Transverse colon (tissue), 4 donors: ENCODE data around the gene MS4A6E. TPM values are rescaled to one million over a fixed set of nuclear protein-coding genes. Genes with fewer than 3 reads are reported as not detected.

ENCODE experiments used
- total RNA-seq, 4 donors: library from RNA; depleted of rRNA; stranded (reverse); fragments of >200 nt; gene quantifications; one replicate each; pipeline ENCODE4 v1.1.0, GENCODE V29; 2016

MS4A6E gene
- total RNA-seq, 4 donors from 2014 or later: not detected

Other genes starting within 250 kb of the MS4A6E start
- gene MS4A2, start 238.6 kb upstream of the MS4A6E start, total RNA-seq: 1 to 10 TPM in 1 of 4 donors, under 1 TPM in 1, not detected in 2; 0.14 to 2.2 TPM
- gene MS4A6A, start 144.2 kb upstream of the MS4A6E start, total RNA-seq: 10 to 100 TPM in 2 of 4 donors, 1 to 10 TPM in 1, under 1 TPM in 1; 0.75 to 54.3 (median 27.4) TPM
- 10 to 100 TPM in 1 of 4 donors, 1 to 10 TPM in 2, under 1 TPM in 1; 0.96 to 50.1 (median 8.0) TPM for gene MS4A4E, start 84.1 kb upstream of the MS4A6E start, total RNA-seq
- 10 to 100 TPM in 3 of 4 donors, 1 to 10 TPM in 1; 7.6 to 23.8 (median 12.0) TPM for gene MS4A4A, start 46.6 kb upstream of the MS4A6E start, total RNA-seq
- gene MS4A7, start 51.3 kb downstream of the MS4A6E start, total RNA-seq: 10 to 100 TPM in 3 of 4 donors, 1 to 10 TPM in 1; 5.6 to 43.5 (median 26.1) TPM
- 1 to 10 TPM in 3 of 4 donors, not detected in 1; 1.2 to 3.4 (median 2.7) TPM for gene MS4A14, start 69.2 kb downstream of the MS4A6E start, total RNA-seq
- not detected for gene MS4A5, start 102.3 kb downstream of the MS4A6E start, total RNA-seq
- gene MS4A1, start 128.6 kb downstream of the MS4A6E start, total RNA-seq: 10 to 100 TPM in 2 of 4 donors, not detected in 2; 32.2 to 49.4 TPM
- gene MS4A12, start 165.5 kb downstream of the MS4A6E start, total RNA-seq: 100 to 1,000 TPM in 3 of 4 donors, 1 to 10 TPM in 1; 3.8 to 628 (median 426) TPM
- gene MS4A13, start 188.1 kb downstream of the MS4A6E start, total RNA-seq: not detected